ENCODE measurements around the gene ENTHD1. TPM values are rescaled to one million over a fixed set of nuclear protein-coding genes. Genes with fewer than 3 reads are reported as not detected.

ENTHD1 gene
- total and polyA plus RNA-seq, 2 donors (not counting 3 experiments of a cell fraction or from before 2014, with no cell fraction given): not detected

- Histone ChIP-seq H3K27ac (ENCODE audit: insufficient read depth, low read depth, low read length) (no peak overlapping the region), H4K20me1 (replicated peaks; ENCODE audit: control insufficient read depth, extremely low read depth, insufficient read depth, low read length) (no peaks in the 10 kb centered on the region), H3K36me3 (ENCODE audit: control insufficient read depth in 2 of 2, extremely low read depth in 1 of 2, insufficient read depth in 2 of 2, low read length in 2 of 2) (no peaks in the 10 kb centered on the region), H3K27me3 (ENCODE audit: control insufficient read depth in 2 of 2, insufficient read depth in 2 of 2, low read length in 2 of 2) (peaks cover 4 to 5% of the 10 kb centered on the region in 2 experiments), H3K4me1 (ENCODE audit: control insufficient read depth, extremely low read depth, insufficient read depth, low read length) (no peaks in the 10 kb centered on the region), H3K9ac (replicated peaks; ENCODE audit: extremely low read depth, insufficient read depth, low read length) (no peak overlapping the region), H2AFZ (ENCODE audit: low read depth, low read length) (no peak overlapping the region), H3K9me3 (replicated peaks; ENCODE audit: control insufficient read depth, insufficient read depth, low read length) (no peaks in the 10 kb centered on the region), H3K4me2 (ENCODE audit: insufficient read depth, low read length) (no peak overlapping the region), H3K4me3 (replicated peaks in 1 of 3; ENCODE audit: insufficient read depth in 1 of 3, low read depth in 1 of 3, low read length in 3 of 3) (no peak overlapping the region), H3K79me2 (ENCODE audit: control insufficient read depth, insufficient read depth, low read length) (no peaks in the 10 kb centered on the region), H3K9me1 (replicated peaks; ENCODE audit: control insufficient read depth, extremely low read depth, insufficient read depth, low read length) (no peaks in the 10 kb centered on the region)
- intact Hi-C loops (cut with micrococcal nuclease): no loop called here
- FAIRE-seq (no peak), DNase-seq (ENCODE audit: low read depth, low spot score) (no peak)
- no TSS peak for BruUV-seq (replicated peaks)
- dilution Hi-C loops (cut with MboI; ENCODE audit: extremely low pct_ligation_motif_present, low sequenced_read_pairs): no loop called here
- ChIA-PET CTCF (interaction anchor here (1.1 kb wide), 1 partner anchor 307 kb away, joined by 4 read pairs; no protein-coding TSS in a partner anchor), POLR2A (no interaction called here)
- TF ChIP-seq FOS (IDR thresholded peaks at IDR 0.05; ENCODE audit: borderline replicate concordance, insufficient read depth, low read length) (no peak), POLR2A (IDR thresholded peaks at IDR 0.05; ENCODE audit: low read depth, low read length) (no peak), EZH2 (IDR thresholded peaks at IDR 0.05; ENCODE audit: borderline replicate concordance, low read depth, low read length, severe bottlenecking) (no peak), POLR2AphosphoS5 (IDR thresholded peaks at IDR 0.05; ENCODE audit: insufficient read depth, low read depth, low read length) (no peak), MYC (IDR thresholded peaks at IDR 0.05; ENCODE audit: low read depth, low read length) (no peak), GATA2 (IDR thresholded peaks at IDR 0.05; ENCODE audit: insufficient read depth, insufficient read length, low read depth, low read length) (no peak), MAX (IDR thresholded peaks at IDR 0.05; ENCODE audit: insufficient read depth, insufficient read length) (no peak), CTCF (IDR thresholded peaks at IDR 0.05; ENCODE audit: extremely low read depth in 1 of 2, insufficient read depth in 1 of 2, low read depth in 1 of 2, low read length in 2 of 2) (no peak), JUN (IDR thresholded peaks at IDR 0.05; ENCODE audit: borderline replicate concordance, insufficient read depth, insufficient read length, low read depth) (no peak)
Observed at GRCh38 chr22:39717099-39717498, 176.5 kb downstream of the ENTHD1 start.
